ENCODE results near the gene FHOD3.

DNA sequence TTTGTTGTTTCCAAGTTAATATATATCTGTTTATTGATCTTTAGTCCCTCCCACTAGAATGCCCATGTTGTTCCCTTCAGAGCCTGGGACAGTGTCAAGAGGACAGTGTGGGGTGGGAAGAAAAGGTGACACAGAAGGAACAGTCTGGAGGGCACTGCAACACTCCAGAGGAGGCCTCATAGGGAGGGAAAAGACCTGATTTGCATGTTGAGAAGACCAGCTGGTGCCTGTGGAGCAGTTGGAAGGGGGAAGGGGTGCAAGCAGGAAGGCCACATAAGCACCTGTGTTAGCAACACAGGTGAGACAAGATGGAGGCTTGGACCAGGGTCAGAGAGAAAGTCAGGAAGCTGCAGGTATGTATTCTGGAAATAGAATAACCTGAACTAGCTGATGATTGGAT, 48.1 kb upstream of the FHOD3 start:
- TF ChIP-seq CTCF (IDR thresholded peaks at IDR 0.05; ENCODE audit: low read length), result no peak
- TF ChIP-seq EZH2 (optimal IDR thresholded peaks at IDR 0.05; ENCODE audit: low read depth, low read length), result no peak

Measured in MM.1S (cell line).